ENCODE data around the gene TXNRD1. TPM values are rescaled to one million over a fixed set of nuclear protein-coding genes. Genes with fewer than 3 reads are reported as not detected.
"Not testable (repeated sequence)": the region's sequence is repeated elsewhere in the genome, so short reads cannot be mapped to it uniquely, and the experiment has no call there.

The TXNRD1 gene
- total RNA-seq, 1 donor from 2014 or later, result 102 TPM

- DNase-seq (ENCODE audit: low spot score in 2 of 2), result no peak
Measured at GRCh38 chr12:104189915-104190555, 25.5 kb upstream of the TXNRD1 start.

GRCh38 chr12:104190641-104191176, 24.9 kb upstream of the TXNRD1 start:
- DNase-seq (ENCODE audit: low spot score in 2 of 2) (no peak), FAIRE-seq (no peak)

More at GRCh38 chr12:104189915-104190555, 25.5 kb upstream of the TXNRD1 start:
- FAIRE-seq, result no peak

- FAIRE-seq (no peak), DNase-seq (ENCODE audit: low spot score in 2 of 2) (no peak)
Measured at GRCh38 chr12:104197264-104197663, 18.3 kb upstream of the TXNRD1 start.

- FAIRE-seq, result no peak
- no peak for DNase-seq (ENCODE audit: low spot score in 2 of 2)
Measured at GRCh38 chr12:104199964-104200363, 15.6 kb upstream of the TXNRD1 start.

- FAIRE-seq (no peak), DNase-seq (ENCODE audit: low spot score in 2 of 2) (peak in 1 of 2 donors; percentile 53)
Measured at GRCh38 chr12:104201238-104202001, 14.2 kb upstream of the TXNRD1 start.

- FAIRE-seq (no peak), DNase-seq (ENCODE audit: low spot score in 2 of 2) (no peak)
Measured at GRCh38 chr12:104204690-104205480, 10.7 kb upstream of the TXNRD1 start.

GRCh38 chr12:104207416-104208205, 8.0 kb upstream of the TXNRD1 start:
- DNase-seq (ENCODE audit: low spot score in 2 of 2), result no peak
- FAIRE-seq, result no peak

- FAIRE-seq, result no peak
Measured at GRCh38 chr12:104212516-104212915, 3.1 kb upstream of the TXNRD1 start.

GRCh38 chr12:104213952-104214351, 1.6 kb upstream of the TXNRD1 start:
- DNase-seq (ENCODE audit: low spot score in 2 of 2), result no peak
- no peak for FAIRE-seq

More at GRCh38 chr12:104212516-104212915, 3.1 kb upstream of the TXNRD1 start:
- DNase-seq (ENCODE audit: low spot score in 2 of 2), result no peak

- DNase-seq (ENCODE audit: low spot score in 2 of 2), result no peak
- no peak for FAIRE-seq
Measured at GRCh38 chr12:104216521-104216924, 944 bp downstream of the TXNRD1 start.

GRCh38 chr12:104218506-104218905, 2.9 kb downstream of the TXNRD1 start:
- not testable (repeated sequence) for DNase-seq (ENCODE audit: low spot score in 2 of 2); FAIRE-seq

- FAIRE-seq, result no peak
- no peak for DNase-seq (ENCODE audit: low spot score in 2 of 2)
Measured at GRCh38 chr12:104218935-104219334, 3.4 kb downstream of the TXNRD1 start.

- FAIRE-seq (no peak), DNase-seq (ENCODE audit: low spot score in 2 of 2) (no peak)
Measured at GRCh38 chr12:104219361-104219892, 3.8 kb downstream of the TXNRD1 start.

GRCh38 chr12:104219908-104220404, 4.4 kb downstream of the TXNRD1 start:
- no peak for FAIRE-seq

GRCh38 chr12:104220931-104221330, 5.4 kb downstream of the TXNRD1 start:
- FAIRE-seq (no peak), DNase-seq (ENCODE audit: low spot score in 2 of 2) (no peak)

More at GRCh38 chr12:104219908-104220404, 4.4 kb downstream of the TXNRD1 start:
- no peak for DNase-seq (ENCODE audit: low spot score in 2 of 2)

- no peak for FAIRE-seq
- DNase-seq (ENCODE audit: low spot score in 2 of 2), result no peak
Measured at GRCh38 chr12:104222976-104223375, 7.4 kb downstream of the TXNRD1 start.

- no peak for FAIRE-seq
- DNase-seq (ENCODE audit: low spot score in 2 of 2), result no peak
Measured at GRCh38 chr12:104223712-104224111, 8.1 kb downstream of the TXNRD1 start.

- no peak for FAIRE-seq
- no peak for DNase-seq (ENCODE audit: low spot score in 2 of 2)
Measured at GRCh38 chr12:104226672-104227071, 11.1 kb downstream of the TXNRD1 start.

GRCh38 chr12:104230304-104231095, 14.9 kb downstream of the TXNRD1 start:
- FAIRE-seq, result no peak
- no peak for DNase-seq (ENCODE audit: low spot score in 2 of 2)

Measured in frontal cortex (tissue), 4 donors.